Left ventricle myocardium inferior (tissue), 1 donor: ENCODE results near the gene TMEM255B. TPM values are rescaled to one million over a fixed set of nuclear protein-coding genes. Genes with fewer than 3 reads are reported as not detected.
A peak's percentile ranks its signal among the peaks of the same experiment; 100 is the strongest.

ENCODE experiments used
- DNase-seq: peaks from one replicate; pipeline ENCODE4 v3.0.0-alpha.2; 2020
- H3K27ac ChIP-seq: fragments of 200-600 bp; replicated peaks from 2 replicates; pipeline ENCODE4 v1.8.0; 2021
- H3K27me3 ChIP-seq: fragments of 200-600 bp; 2 replicates; pipeline ENCODE4 v1.8.0; 2021; ENCODE audit warnings: low read depth
- H3K36me3 ChIP-seq: fragments of 200-600 bp; 2 replicates; pipeline ENCODE4 v1.8.0; 2021
- H3K4me1 ChIP-seq: fragments of 200-600 bp; 2 replicates; pipeline ENCODE4 v1.8.0; 2021
- H3K4me3 ChIP-seq: fragments of 200-600 bp; 2 replicates; pipeline ENCODE4 v1.8.0; 2021; ENCODE audit warnings: mild to moderate bottlenecking, moderate library complexity
- H3K9me3 ChIP-seq: fragments of 200-600 bp; replicated peaks from 2 replicates; pipeline ENCODE4 v1.8.0; 2021
- intact Hi-C: fragments of 100-400 bp; cut with micrococcal nuclease; formaldehyde crosslinking; loops from one replicate; pipeline ENCODE4 v1.11.0; 2022
- total RNA-seq: library from RNA; stranded (reverse); fragmentation: NEBNext Ultra II Directional; extraction: Animal tissue kit (Norgen Biotek cat#: 25700); gene quantifications from one replicate; pipeline ENCODE4 v1.2.1, GENCODE V29; 2021
- TF ChIP-seq, protein P1 (sequence below): fragments of 200-600 bp; IDR thresholded peaks from 2 replicates; pipeline ENCODE4 v1.8.0; 2021; ENCODE audit warnings: antibody characterized with exemption, mild to moderate bottlenecking, borderline replicate concordance
- donor health status: DM: no; HTN: yes; CAD: no; lungs with severe emphysema.

TMEM255B gene
- total RNA-seq, 1 donor from 2014 or later = 7.7 TPM

DNA sequence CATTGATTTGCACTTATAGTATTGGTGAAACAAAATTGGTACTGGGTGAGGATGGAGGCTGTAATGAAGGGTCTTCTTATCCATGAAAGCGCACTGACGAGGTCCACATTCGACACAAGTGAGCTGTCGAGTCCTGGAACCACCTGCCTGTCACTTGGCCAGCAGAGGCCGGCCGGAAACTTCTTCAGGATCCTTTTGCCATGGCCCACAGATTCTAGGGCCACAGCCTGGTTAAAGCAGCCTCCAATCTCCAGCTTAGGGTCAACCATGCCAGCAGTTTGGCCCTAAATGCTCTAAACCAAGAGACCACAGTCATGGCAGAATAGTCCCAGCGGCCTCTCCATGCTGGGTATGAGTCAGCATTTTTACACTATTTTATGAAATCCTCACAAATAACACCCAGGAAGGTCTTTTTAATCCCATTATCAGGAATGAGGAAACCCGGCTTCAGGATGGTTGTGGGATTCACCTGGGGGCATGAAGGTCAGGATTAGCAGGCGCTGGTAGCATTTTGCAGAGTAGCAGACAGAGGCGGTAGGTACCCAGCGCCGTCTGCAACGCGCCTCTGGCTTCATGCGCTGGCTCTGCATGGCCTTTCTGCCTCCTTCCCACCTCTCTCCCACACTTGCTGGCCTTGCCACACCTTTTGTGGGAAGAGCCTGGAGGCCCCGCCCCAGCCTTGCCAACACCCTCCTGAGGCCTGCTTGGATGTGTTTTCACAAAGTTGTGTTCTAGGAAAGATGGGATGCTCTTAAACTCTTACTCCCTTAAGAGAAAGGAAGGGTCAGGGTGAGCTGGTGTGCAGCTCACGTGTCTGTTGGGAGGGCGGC, 89.6 kb downstream of the TMEM255B start:
- Histone ChIP-seq H3K36me3 (peaks cover 40% of the 10 kb centered on the region), H3K27me3 (no peaks in the 10 kb centered on the region), H3K9me3 (no peaks in the 10 kb centered on the region), H3K4me3 (no peak overlapping the region), H3K27ac (peak overlapping the region; percentile 29), H3K4me1 (peaks cover 97% of the 10 kb centered on the region)
- TF ChIP-seq, protein P1, sequence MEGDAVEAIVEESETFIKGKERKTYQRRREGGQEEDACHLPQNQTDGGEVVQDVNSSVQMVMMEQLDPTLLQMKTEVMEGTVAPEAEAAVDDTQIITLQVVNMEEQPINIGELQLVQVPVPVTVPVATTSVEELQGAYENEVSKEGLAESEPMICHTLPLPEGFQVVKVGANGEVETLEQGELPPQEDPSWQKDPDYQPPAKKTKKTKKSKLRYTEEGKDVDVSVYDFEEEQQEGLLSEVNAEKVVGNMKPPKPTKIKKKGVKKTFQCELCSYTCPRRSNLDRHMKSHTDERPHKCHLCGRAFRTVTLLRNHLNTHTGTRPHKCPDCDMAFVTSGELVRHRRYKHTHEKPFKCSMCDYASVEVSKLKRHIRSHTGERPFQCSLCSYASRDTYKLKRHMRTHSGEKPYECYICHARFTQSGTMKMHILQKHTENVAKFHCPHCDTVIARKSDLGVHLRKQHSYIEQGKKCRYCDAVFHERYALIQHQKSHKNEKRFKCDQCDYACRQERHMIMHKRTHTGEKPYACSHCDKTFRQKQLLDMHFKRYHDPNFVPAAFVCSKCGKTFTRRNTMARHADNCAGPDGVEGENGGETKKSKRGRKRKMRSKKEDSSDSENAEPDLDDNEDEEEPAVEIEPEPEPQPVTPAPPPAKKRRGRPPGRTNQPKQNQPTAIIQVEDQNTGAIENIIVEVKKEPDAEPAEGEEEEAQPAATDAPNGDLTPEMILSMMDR = no peak
- intact Hi-C loops = no loop called here
- no peak for DNase-seq

DNA sequence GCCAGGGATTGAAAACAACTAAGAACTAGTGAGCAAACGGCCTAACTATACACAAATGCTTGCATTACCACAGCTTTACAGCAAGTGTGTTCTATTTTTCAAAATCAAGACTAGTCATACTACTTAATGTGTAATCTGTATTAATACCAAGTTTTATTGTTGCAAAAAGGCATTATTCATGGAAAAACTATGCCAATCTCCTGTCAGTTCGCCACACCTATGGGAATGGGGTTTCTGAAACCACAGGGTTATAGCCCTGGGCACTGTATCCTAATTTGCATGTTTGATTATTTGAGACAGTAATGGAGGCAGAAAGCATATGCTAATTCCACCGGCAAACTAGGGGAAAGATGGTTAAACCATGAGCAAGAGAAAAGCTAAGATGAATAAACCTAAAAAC, 90.5 kb downstream of the TMEM255B start:
- DNase-seq = no peak
- intact Hi-C loops = no loop called here
- Histone ChIP-seq H3K9me3 (no peaks in the 10 kb centered on the region), H3K4me3 (no peak overlapping the region), H3K36me3 (peaks cover 31% of the 10 kb centered on the region), H3K4me1 (peaks cover 97% of the 10 kb centered on the region), H3K27me3 (no peaks in the 10 kb centered on the region), H3K27ac (no peak overlapping the region)
- TF ChIP-seq, protein P1 = no peak

- no peak for DNase-seq
- intact Hi-C loops = no loop called here
- no peak overlapping the region for H3K4me3 ChIP-seq
- H3K36me3 ChIP-seq = peaks cover 25% of the 10 kb centered on the region
- H3K4me1 ChIP-seq = peaks cover 97% of the 10 kb centered on the region
- TF ChIP-seq, protein P1 = no peak
- peak overlapping the region; percentile 31 for H3K27ac ChIP-seq
- no peaks in the 10 kb centered on the region for H3K9me3 ChIP-seq
- H3K27me3 ChIP-seq = no peaks in the 10 kb centered on the region
Measured at GRCh38 chr13:113849981-113850721, 91.1 kb downstream of the TMEM255B start.

DNA sequence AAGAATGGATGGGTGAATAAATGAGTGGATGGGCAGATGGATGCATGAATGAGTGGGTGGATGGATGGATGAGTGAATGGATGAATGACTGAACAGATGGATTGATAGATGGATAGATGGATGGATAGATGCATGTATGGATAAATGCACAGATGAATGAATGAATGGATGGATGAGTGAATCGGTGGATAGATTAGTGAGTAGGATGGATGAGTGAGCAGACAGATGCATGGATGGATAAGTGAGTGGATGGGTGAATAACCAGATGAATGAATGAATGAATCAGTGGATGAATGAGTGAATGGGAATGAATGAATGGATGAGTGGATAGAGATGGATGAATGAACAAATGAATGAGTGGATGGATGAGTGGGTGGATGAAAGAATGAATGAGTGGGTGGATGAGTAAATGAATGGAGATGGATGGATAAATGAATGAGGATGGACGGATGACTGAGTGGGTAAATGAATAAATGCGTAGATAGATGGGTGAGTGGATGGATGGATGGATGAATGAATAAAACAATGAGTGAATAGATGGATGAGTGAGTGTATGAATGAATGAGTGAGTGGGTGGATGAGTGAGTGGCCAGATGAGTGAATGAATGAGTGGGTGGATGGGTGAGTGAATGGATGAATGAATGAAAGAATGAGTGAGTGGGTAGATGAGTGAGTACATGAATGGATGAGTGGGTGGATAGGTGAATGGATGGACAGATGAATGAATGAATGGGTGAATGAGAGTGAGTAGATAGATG, 91.9 kb downstream of the TMEM255B start:
- no peak overlapping the region for H3K4me3 ChIP-seq
- H3K27me3 ChIP-seq = no peaks in the 10 kb centered on the region
- intact Hi-C loops = no loop called here
- H3K27ac ChIP-seq = no peak overlapping the region
- H3K36me3 ChIP-seq = peaks cover 18% of the 10 kb centered on the region
- DNase-seq = no peak
- TF ChIP-seq, protein P1 = no peak
- H3K9me3 ChIP-seq = no peaks in the 10 kb centered on the region
- H3K4me1 ChIP-seq = peaks cover 97% of the 10 kb centered on the region

GRCh38 chr13:113851480-113851803, 92.4 kb downstream of the TMEM255B start:
- peaks cover 97% of the 10 kb centered on the region for H3K4me1 ChIP-seq
- TF ChIP-seq, protein P1 = no peak

More at GRCh38 chr13:113851480-113851803, 92.4 kb downstream of the TMEM255B start:
- DNase-seq = no peak
- H3K27ac ChIP-seq = no peak overlapping the region
- H3K9me3 ChIP-seq = no peaks in the 10 kb centered on the region
- H3K27me3 ChIP-seq = no peaks in the 10 kb centered on the region
- H3K36me3 ChIP-seq = peaks cover 12% of the 10 kb centered on the region
- H3K4me3 ChIP-seq = no peak overlapping the region
- intact Hi-C loops = no loop called here
